Measurements from ENCODE around the gene ZNF79. TPM values are rescaled to one million over a fixed set of nuclear protein-coding genes. Genes with fewer than 3 reads are reported as not detected.

Gene ZNF79
- total RNA-seq, 1 experiment from 2014 or later: 9.0 TPM

GRCh38 chr9:127494304-127494702, 70.1 kb downstream of the ZNF79 start:
- peaks cover 9% of the 10 kb centered on the region for H3K36me3 Mint-ChIP-seq
- no peaks in the 10 kb centered on the region for H3K9me3 Mint-ChIP-seq
- no peak overlapping the region for H3K4me3 Mint-ChIP-seq
- ATAC-seq: no peak
- peaks cover 5% of the 10 kb centered on the region for H3K4me1 Mint-ChIP-seq
- H3K27ac Mint-ChIP-seq: peak overlapping the region; percentile 85
- no peak for DNase-seq (ENCODE audit: low spot score)
- ChIA-PET CTCF (interaction anchor here (2.1 kb wide), 1 partner anchor 39 kb away, joined by 4 read pairs; no protein-coding TSS in a partner anchor), POLR2A (no interaction called here)
- TF ChIP-seq SOX15 (CRISPR knock-in tag; IDR thresholded peaks at IDR 0.05): no peak
- no peaks in the 10 kb centered on the region for H3K27me3 Mint-ChIP-seq (ENCODE audit: low read depth)

Other genes starting within 250 kb of the ZNF79 start
- 17.8 to 22.4 TPM (median 20.3 TPM) in 3 replicates for gene GARNL3, start 159.6 kb upstream of the ZNF79 start, total RNA-seq (2021)
- gene SLC2A8, start 27.2 kb upstream of the ZNF79 start, total RNA-seq (2021): 30.2 to 37.4 TPM (median 33.9 TPM) in 3 replicates
- gene RPL12, start 27.0 kb downstream of the ZNF79 start, total RNA-seq (2021): 1,902 to 2,162 TPM (median 2,101 TPM) in 3 replicates
- gene LRSAM1, start 27.1 kb downstream of the ZNF79 start, total RNA-seq (2021): 24.6 to 32.4 TPM (median 28.8 TPM) in 3 replicates
- gene STXBP1, start 187.9 kb downstream of the ZNF79 start, total RNA-seq (2021): 37.1 to 45.6 TPM (median 40.3 TPM) in 3 replicates